GM18909 (cell line): ENCODE results near the gene LTF.
"Not testable (repeated sequence)": the region's sequence is repeated elsewhere in the genome, so short reads cannot be mapped to it uniquely, and the experiment has no call there.

Source experiments
- ATAC-seq: cut with Tn5 transposase; IDR thresholded peaks from one replicate; pipeline ENCODE4 v1.9.1; 2021; ENCODE audit warnings: mild to moderate bottlenecking; ENCODE audit not compliant: unreplicated experiment, poor library complexity

Gene LTF

GRCh38 chr3:46398186-46398955 is 66.3 kb downstream of the LTF start:
- no peak for ATAC-seq

GRCh38 chr3:46397111-46397510 is 67.6 kb downstream of the LTF start:
- no peak for ATAC-seq

GRCh38 chr3:46395766-46396530 is 68.8 kb downstream of the LTF start:
- ATAC-seq, result no peak

GRCh38 chr3:46395210-46395661 is 69.5 kb downstream of the LTF start:
- no peak for ATAC-seq

GRCh38 chr3:46393554-46394434 is 70.9 kb downstream of the LTF start:
- no peak for ATAC-seq

- ATAC-seq, result no peak
These were observed 71.7 kb downstream of the LTF start for GRCh38 chr3:46393011-46393410.

GRCh38 chr3:46391526-46391925 is 73.2 kb downstream of the LTF start:
- ATAC-seq, result not testable (repeated sequence)

GRCh38 chr3:46389306-46389705 is 75.4 kb downstream of the LTF start:
- no peak for ATAC-seq

GRCh38 chr3:46388847-46389246 is 75.9 kb downstream of the LTF start:
- not testable (repeated sequence) for ATAC-seq

GRCh38 chr3:46386205-46386604 is 78.5 kb downstream of the LTF start:
- ATAC-seq, result no peak
